Measurements from ENCODE around the gene SYT1.

SYT1 gene

DNA sequence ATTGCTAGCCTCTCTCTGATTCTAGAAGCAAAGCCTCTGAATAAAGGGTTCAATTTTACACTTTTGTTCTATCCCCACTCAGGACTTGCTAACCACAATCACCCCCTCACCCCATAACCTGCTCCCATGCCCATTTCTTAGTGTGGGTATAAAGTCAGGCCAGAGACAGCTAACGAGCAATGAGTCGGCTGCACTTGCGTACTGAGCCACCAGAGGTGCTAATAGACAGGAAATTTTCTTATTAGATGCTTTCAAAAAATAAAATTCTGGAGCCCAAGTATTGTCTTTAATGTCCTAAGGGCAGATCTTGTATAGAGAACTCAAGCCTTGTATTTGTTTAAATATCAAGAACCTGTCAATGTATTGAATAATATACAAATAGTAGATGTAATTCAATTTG is 256.9 kb downstream of the SYT1 start:
- TF ChIP-seq, protein P1, sequence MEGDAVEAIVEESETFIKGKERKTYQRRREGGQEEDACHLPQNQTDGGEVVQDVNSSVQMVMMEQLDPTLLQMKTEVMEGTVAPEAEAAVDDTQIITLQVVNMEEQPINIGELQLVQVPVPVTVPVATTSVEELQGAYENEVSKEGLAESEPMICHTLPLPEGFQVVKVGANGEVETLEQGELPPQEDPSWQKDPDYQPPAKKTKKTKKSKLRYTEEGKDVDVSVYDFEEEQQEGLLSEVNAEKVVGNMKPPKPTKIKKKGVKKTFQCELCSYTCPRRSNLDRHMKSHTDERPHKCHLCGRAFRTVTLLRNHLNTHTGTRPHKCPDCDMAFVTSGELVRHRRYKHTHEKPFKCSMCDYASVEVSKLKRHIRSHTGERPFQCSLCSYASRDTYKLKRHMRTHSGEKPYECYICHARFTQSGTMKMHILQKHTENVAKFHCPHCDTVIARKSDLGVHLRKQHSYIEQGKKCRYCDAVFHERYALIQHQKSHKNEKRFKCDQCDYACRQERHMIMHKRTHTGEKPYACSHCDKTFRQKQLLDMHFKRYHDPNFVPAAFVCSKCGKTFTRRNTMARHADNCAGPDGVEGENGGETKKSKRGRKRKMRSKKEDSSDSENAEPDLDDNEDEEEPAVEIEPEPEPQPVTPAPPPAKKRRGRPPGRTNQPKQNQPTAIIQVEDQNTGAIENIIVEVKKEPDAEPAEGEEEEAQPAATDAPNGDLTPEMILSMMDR (IDR thresholded peaks at IDR 0.05; ENCODE audit: insufficient read depth, low read length, poor library complexity, severe bottlenecking): peak; percentile 53
- TF ChIP-seq EZH2phosphoT487 (conservative IDR thresholded peaks at IDR 0.05; ENCODE audit: low read length): no peak

DNA sequence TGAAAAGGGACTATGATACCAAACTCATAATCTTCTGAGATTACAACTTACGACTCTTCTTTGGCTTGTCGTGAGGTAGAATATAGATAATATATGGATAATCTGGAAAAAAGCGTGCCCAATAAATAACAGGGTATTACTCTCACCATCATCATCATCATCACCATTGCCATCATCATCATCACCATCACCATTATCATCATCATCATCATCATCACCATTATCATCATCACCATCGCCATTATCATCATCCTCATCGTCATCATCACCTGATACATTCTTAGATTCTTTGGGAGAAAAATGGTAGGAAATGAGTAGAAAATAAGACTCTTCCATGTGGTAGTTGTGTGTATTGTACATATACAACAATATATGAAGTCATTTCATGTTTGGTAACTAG is 259.8 kb downstream of the SYT1 start:
- Histone ChIP-seq H3K4me2 (ENCODE audit: low read depth, low read length, poor library complexity, severe bottlenecking) (no peak overlapping the region), H3K9me3 (ENCODE audit: insufficient read depth, low read length) (no peaks in the 10 kb centered on the region), H2AFZ (ENCODE audit: low read depth, low read length, severe bottlenecking) (no peak overlapping the region), H3K27ac (ENCODE audit: low read depth, low read length) (no peak overlapping the region), H3K79me2 (ENCODE audit: insufficient read depth, low read length) (no peaks in the 10 kb centered on the region), H3K27me3 (ENCODE audit: low read length) (no peaks in the 10 kb centered on the region), H3K9ac (ENCODE audit: low read length) (no peak overlapping the region), H4K20me1 (ENCODE audit: low read depth, low read length) (no peaks in the 10 kb centered on the region), H3K4me3 (ENCODE audit: insufficient read depth, low read length, poor library complexity, severe bottlenecking) (no peak overlapping the region), H3K9me2 (replicated peaks; ENCODE audit: insufficient read depth, low read length) (no peaks in the 10 kb centered on the region), H3K36me3 (ENCODE audit: low read length) (no peaks in the 10 kb centered on the region), H3F3A (ENCODE audit: insufficient read depth) (no peaks in the 10 kb centered on the region)
- TF ChIP-seq, protein P1 (IDR thresholded peaks at IDR 0.05; ENCODE audit: insufficient read depth, low read length, poor library complexity, severe bottlenecking): no peak
- no peak for TF ChIP-seq EZH2phosphoT487 (conservative IDR thresholded peaks at IDR 0.05; ENCODE audit: low read length)

More for the DNA sequence above, 256.9 kb downstream of the SYT1 start:
- no peak overlapping the region for H3K4me3 ChIP-seq (ENCODE audit: insufficient read depth, low read length, poor library complexity, severe bottlenecking)
- peak overlapping the region; percentile 40 for H3K4me2 ChIP-seq (ENCODE audit: low read depth, low read length, poor library complexity, severe bottlenecking)
- peak overlapping the region; percentile 44 for H2AFZ ChIP-seq (ENCODE audit: low read depth, low read length, severe bottlenecking)
- H3K79me2 ChIP-seq (ENCODE audit: insufficient read depth, low read length): no peaks in the 10 kb centered on the region
- peak overlapping the region; percentile 57; the same call in 1 of the 2 replicates for H3K27ac ChIP-seq (ENCODE audit: low read depth, low read length)
- no peaks in the 10 kb centered on the region for H3F3A ChIP-seq (ENCODE audit: insufficient read depth)
- no peaks in the 10 kb centered on the region for H4K20me1 ChIP-seq (ENCODE audit: low read depth, low read length)
- H3K9me2 ChIP-seq (replicated peaks; ENCODE audit: insufficient read depth, low read length): no peaks in the 10 kb centered on the region
- peak overlapping the region; percentile 13; the same call in 1 of the 2 replicates for H3K9ac ChIP-seq (ENCODE audit: low read length)
- no peaks in the 10 kb centered on the region for H3K36me3 ChIP-seq (ENCODE audit: low read length)
- H3K27me3 ChIP-seq (ENCODE audit: low read length): no peaks in the 10 kb centered on the region
- no peaks in the 10 kb centered on the region for H3K9me3 ChIP-seq (ENCODE audit: insufficient read depth, low read length)

DNA sequence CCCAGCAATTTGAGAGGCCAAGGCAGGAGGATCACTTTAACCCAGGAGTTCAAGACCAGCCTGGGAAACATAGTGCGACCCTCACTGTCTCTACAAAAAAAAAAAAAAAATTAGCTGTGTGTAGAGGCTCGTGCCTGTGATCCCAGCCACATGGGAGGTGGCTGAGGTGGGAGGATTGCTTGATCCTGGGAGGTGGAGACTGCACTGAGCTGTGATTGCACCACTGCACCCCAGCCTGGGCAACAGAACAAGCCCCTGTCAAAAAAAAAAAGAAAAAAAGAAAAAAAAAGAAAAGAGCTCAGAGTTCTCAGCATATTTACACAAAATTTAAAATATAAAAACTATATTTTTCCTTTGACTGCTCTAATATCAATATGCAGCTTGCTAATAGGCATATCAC is 260.8 kb downstream of the SYT1 start:
- no peak for TF ChIP-seq EZH2phosphoT487 (conservative IDR thresholded peaks at IDR 0.05; ENCODE audit: low read length)
- TF ChIP-seq, protein P1 (IDR thresholded peaks at IDR 0.05; ENCODE audit: insufficient read depth, low read length, poor library complexity, severe bottlenecking): no peak
- H3K4me3 ChIP-seq (ENCODE audit: insufficient read depth, low read length, poor library complexity, severe bottlenecking): no peak overlapping the region
- no peaks in the 10 kb centered on the region for H3K27me3 ChIP-seq (ENCODE audit: low read length)
- no peak overlapping the region for H3K4me2 ChIP-seq (ENCODE audit: low read depth, low read length, poor library complexity, severe bottlenecking)
- no peaks in the 10 kb centered on the region for H3F3A ChIP-seq (ENCODE audit: insufficient read depth)
- no peak overlapping the region for H3K9ac ChIP-seq (ENCODE audit: low read length)
- H4K20me1 ChIP-seq (ENCODE audit: low read depth, low read length): no peaks in the 10 kb centered on the region
- no peak overlapping the region for H3K27ac ChIP-seq (ENCODE audit: low read depth, low read length)
- H3K36me3 ChIP-seq (ENCODE audit: low read length): no peaks in the 10 kb centered on the region
- no peak overlapping the region for H2AFZ ChIP-seq (ENCODE audit: low read depth, low read length, severe bottlenecking)
- peaks cover 4% of the 10 kb centered on the region; the same call in 1 of the 2 replicates for H3K9me2 ChIP-seq (replicated peaks; ENCODE audit: insufficient read depth, low read length)
- no peaks in the 10 kb centered on the region for H3K9me3 ChIP-seq (ENCODE audit: insufficient read depth, low read length)
- H3K79me2 ChIP-seq (ENCODE audit: insufficient read depth, low read length): no peaks in the 10 kb centered on the region
